H9 (cell line): Measurements from ENCODE around the gene GFPT2. TPM values are rescaled to one million over a fixed set of nuclear protein-coding genes. Genes with fewer than 3 reads are reported as not detected.

Experiments
- DNase-seq: peaks from one replicate; pipeline ENCODE4 v3.0.0-alpha.2; 2017
- H2AFZ ChIP-seq: one replicate; pipeline ENCODE4 v1.6.1; 2013; ENCODE audit warnings: mild to moderate bottlenecking, low read length, control low read depth, moderate library complexity
- H2AK5ac ChIP-seq: 2 replicates; pipeline ENCODE4 v1.6.1; 2013; ENCODE audit warnings: low read length, control low read depth, mixed read lengths; ENCODE audit not compliant: insufficient read length
- H2BK120ac ChIP-seq: one replicate; pipeline ENCODE4 v1.6.1; 2013; ENCODE audit warnings: low read depth, mild to moderate bottlenecking, low read length, control low read depth, inconsistent platforms; ENCODE audit not compliant: poor library complexity, severe bottlenecking
- H2BK12ac ChIP-seq: 2 replicates; pipeline ENCODE4 v1.6.1; 2013; ENCODE audit warnings: low read length, control low read depth, mixed read lengths, low read depth; ENCODE audit not compliant: insufficient read length
- H2BK15ac ChIP-seq: 2 replicates; pipeline ENCODE4 v1.6.1; 2013; ENCODE audit warnings: low read depth, low read length, control low read depth
- H2BK20ac ChIP-seq: one replicate; pipeline ENCODE4 v1.6.1; 2013; ENCODE audit warnings: low read depth, mild to moderate bottlenecking, low read length, control low read depth, inconsistent platforms; ENCODE audit not compliant: poor library complexity, severe bottlenecking
- H2BK5ac ChIP-seq: 2 replicates; pipeline ENCODE4 v1.6.1; 2013; ENCODE audit warnings: low read length, control low read depth, mixed read lengths; ENCODE audit not compliant: insufficient read length
- H3K14ac ChIP-seq: 2 replicates; pipeline ENCODE4 v1.6.1; 2013; ENCODE audit warnings: low read length, control low read depth; ENCODE audit not compliant: insufficient read depth
- H3K18ac ChIP-seq: 2 replicates; pipeline ENCODE4 v1.6.1; 2013; ENCODE audit warnings: low read depth, mild to moderate bottlenecking, mixed read lengths, low read length, control low read depth; ENCODE audit not compliant: insufficient read length
- H3K23ac ChIP-seq: 2 replicates; pipeline ENCODE4 v1.6.1; 2013; ENCODE audit warnings: low read length, control low read depth, mixed read lengths, low read depth; ENCODE audit not compliant: insufficient read length
- H3K23me2 ChIP-seq: 2 replicates; pipeline ENCODE4 v1.6.1; 2013; ENCODE audit warnings: low read depth, mild to moderate bottlenecking, mixed read lengths, low read length, control low read depth; ENCODE audit not compliant: insufficient read length, poor library complexity, severe bottlenecking
- H3K27ac ChIP-seq: 2 replicates; pipeline ENCODE4 v1.5.1; 2013; ENCODE audit warnings: low read length, control low read depth, mixed read lengths, low read depth; ENCODE audit not compliant: insufficient read length
- H3K27me3 ChIP-seq: 2 replicates; pipeline ENCODE4 v1.6.1; 2013; ENCODE audit warnings: low read length, control low read depth, inconsistent platforms; ENCODE audit not compliant: insufficient read depth
- H3K4ac ChIP-seq: 2 replicates; pipeline ENCODE4 v1.6.1; 2013; ENCODE audit warnings: low read depth, mild to moderate bottlenecking, control low read depth, inconsistent platforms, low read length, moderate library complexity
- H3K4me1 ChIP-seq: 2 replicates; pipeline ENCODE4 v1.6.1; 2013; ENCODE audit warnings: low read length, control low read depth, inconsistent platforms; ENCODE audit not compliant: insufficient read depth
- H3K4me2 ChIP-seq: 2 replicates; pipeline ENCODE4 v1.6.1; 2013; ENCODE audit warnings: low read length, control low read depth, mixed read lengths; ENCODE audit not compliant: insufficient read length, insufficient read depth
- H3K56ac ChIP-seq: 2 replicates; pipeline ENCODE4 v1.6.1; 2013; ENCODE audit warnings: low read depth, mild to moderate bottlenecking, mixed read lengths, low read length, control low read depth; ENCODE audit not compliant: insufficient read length
- H3K79me1 ChIP-seq: 2 replicates; pipeline ENCODE4 v1.6.1; 2013; ENCODE audit warnings: low read depth, mild to moderate bottlenecking, moderate library complexity, low read length, control low read depth, inconsistent platforms; ENCODE audit not compliant: insufficient read depth, poor library complexity, severe bottlenecking
- H3K79me2 ChIP-seq: 2 replicates; pipeline ENCODE4 v1.6.1; 2013; ENCODE audit warnings: low read length, control low read depth, inconsistent platforms; ENCODE audit not compliant: insufficient read depth
- H3K9ac ChIP-seq: 2 replicates; pipeline ENCODE4 v1.6.1; 2013; ENCODE audit warnings: low read length, control low read depth, mixed read lengths; ENCODE audit not compliant: insufficient read length; ENCODE audit errors: extremely low read depth
- H3K9me3 ChIP-seq: one replicate; pipeline ENCODE4 v1.6.1; 2013; ENCODE audit warnings: low read depth, low read length, inconsistent platforms; ENCODE audit not compliant: control insufficient read depth
- H3T11ph ChIP-seq: one replicate; pipeline ENCODE4 v1.6.1; 2013; ENCODE audit warnings: mild to moderate bottlenecking, low read length, control low read depth, inconsistent platforms
- H4K20me1 ChIP-seq: one replicate; pipeline ENCODE4 v1.6.1; 2013; ENCODE audit not compliant: control insufficient read depth, insufficient read length, insufficient read depth
- H4K5ac ChIP-seq: 2 replicates; pipeline ENCODE4 v1.6.1; 2013; ENCODE audit warnings: low read depth, mild to moderate bottlenecking, mixed read lengths, low read length, control low read depth; ENCODE audit not compliant: insufficient read length
- H4K8ac ChIP-seq: replicated peaks from 2 replicates; pipeline ENCODE4 v1.6.1; 2013; ENCODE audit warnings: low read length, control low read depth, mixed read lengths, low read depth; ENCODE audit not compliant: insufficient read length
- H4K91ac ChIP-seq: 2 replicates; pipeline ENCODE4 v1.6.1; 2013; ENCODE audit warnings: low read depth, mild to moderate bottlenecking, moderate library complexity, mixed read lengths, low read length, control low read depth; ENCODE audit not compliant: insufficient read length
- H3K27ac Mint-ChIP-seq, 3 experiments: 2 replicates in 2 of 3; 3 replicates in 1 of 3; pipeline ENCODE4 v1.8.0; 2020 to 2021; ENCODE audit warnings: mixed read lengths in 3 of 3, mild to moderate bottlenecking in 1 of 3, moderate library complexity in 1 of 3
- H3K27me3 Mint-ChIP-seq: 2 replicates; pipeline ENCODE4 v1.8.0; 2021; ENCODE audit warnings: low read depth, mild to moderate bottlenecking, moderate library complexity, mixed read lengths
- H3K36me3 Mint-ChIP-seq, 3 experiments: 2 replicates in 2 of 3; 3 replicates in 1 of 3; pipeline ENCODE4 v1.8.0; 2020 to 2021; ENCODE audit warnings: low read depth in 3 of 3, mixed read lengths in 3 of 3; ENCODE audit not compliant: insufficient read depth in 1 of 3
- H3K4me1 Mint-ChIP-seq, 2 experiments: 2 replicates each; pipeline ENCODE4 v1.8.0; 2020; ENCODE audit warnings: mixed read lengths in 2 of 2
- H3K4me3 Mint-ChIP-seq, 2 experiments: 2 replicates in 1 of 2; 3 replicates in 1 of 2; pipeline ENCODE4 v1.8.0; 2020 to 2021; ENCODE audit warnings: mild to moderate bottlenecking in 2 of 2, mixed read lengths in 2 of 2, moderate library complexity in 1 of 2
- H3K9me3 Mint-ChIP-seq, 2 experiments: 2 replicates in 1 of 2; 3 replicates in 1 of 2; pipeline ENCODE4 v1.8.0; 2020; ENCODE audit warnings: mild to moderate bottlenecking in 2 of 2, mixed read lengths in 2 of 2, moderate library complexity in 1 of 2
- CTCF ChIP-seq: fragments of 200-600 bp; sonication (generic); conservative IDR thresholded peaks from 3 replicates; pipeline ENCODE4 v1.8.0; 2021; ENCODE audit warnings: antibody characterized with exemption, mild to moderate bottlenecking
- WGBS: extraction: QIAGEN DNeasy Blood & Tissue Kit; methylation state at CpG from one replicate; pipeline ENCODE4 v1.1.7; 2013; ENCODE audit warnings: missing lambda C conversion rate, low lambda C conversion rate, mixed read lengths; ENCODE audit not compliant: insufficient read length; ENCODE audit errors: extremely low coverage; 5-methylcytosine and 5-hydroxymethylcytosine counted together
- total RNA-seq: library from RNA; stranded (reverse); gene quantifications from 2 replicates; pipeline ENCODE4 v1.2.1, GENCODE V29; 2021

Gene GFPT2
- total RNA-seq, 1 experiment from 2014 or later: 89.8 TPM

GRCh38 chr5:180336234-180337020 lies 16.7 kb downstream of the GFPT2 start:
- H3K79me2 ChIP-seq: peaks cover 8% of the 10 kb centered on the region; the same call in 1 of the 2 replicates
- no peaks in the 10 kb centered on the region for H3K27me3 ChIP-seq
- no peak overlapping the region for H3K27ac ChIP-seq
- no peak overlapping the region for H3T11ph ChIP-seq
- no peak overlapping the region for H3K4ac ChIP-seq
- no peak overlapping the region for H3K4me2 ChIP-seq
- no peak overlapping the region for H4K91ac ChIP-seq
- no peak overlapping the region for H3K18ac ChIP-seq
- no peak overlapping the region for H2AK5ac ChIP-seq
- H3K23ac ChIP-seq: no peak overlapping the region
- no peaks in the 10 kb centered on the region for H4K20me1 ChIP-seq
- peaks cover 3 to 7% of the 10 kb centered on the region in 2 experiments; a peak in 3 of 5 replicates for H3K9me3 Mint-ChIP-seq
- no peak overlapping the region for H4K5ac ChIP-seq
- no peak overlapping the region for H2BK20ac ChIP-seq
- no peak overlapping the region for H3K56ac ChIP-seq
- no peak for TF ChIP-seq CTCF
- H3K36me3 Mint-ChIP-seq: peaks cover 68 to 76% (median 68%) of the 10 kb centered on the region in 3 experiments
- no peak overlapping the region for H2BK5ac ChIP-seq
- peaks cover 4% of the 10 kb centered on the region for H3K79me1 ChIP-seq
- no peaks in the 10 kb centered on the region; the same call in 1 of the 2 replicates for H3K27me3 Mint-ChIP-seq
- H4K8ac ChIP-seq: no peak overlapping the region
- H3K27ac Mint-ChIP-seq: peak overlapping the region in 2 of 3 experiments; percentile 11 to 46; a peak in 2 of 7 replicates
- H3K23me2 ChIP-seq: no peaks in the 10 kb centered on the region
- no peak for DNase-seq
- no peak overlapping the region for H2BK12ac ChIP-seq
- H3K9ac ChIP-seq: no peak overlapping the region
- no peak overlapping the region for H2BK120ac ChIP-seq
- H2BK15ac ChIP-seq: no peak overlapping the region
- no peak overlapping the region for H2AFZ ChIP-seq
- H3K4me1 ChIP-seq: peaks cover under 1% of the 10 kb centered on the region; the same call in 1 of the 2 replicates
- H3K14ac ChIP-seq: no peak overlapping the region
- H3K4me3 Mint-ChIP-seq: no peak overlapping the region
- no peaks in the 10 kb centered on the region for H3K9me3 ChIP-seq
- peaks cover 25 to 27% of the 10 kb centered on the region in 2 experiments for H3K4me1 Mint-ChIP-seq
- no CpG with 5 or more reads among the region's 34 CpGs for WGBS
